GM18868 (cell line): ENCODE data around the gene ABHD12.
"Not testable (repeated sequence)": the region's sequence is repeated elsewhere in the genome, so short reads cannot be mapped to it uniquely, and the experiment has no call there.

ENCODE experiments used
- ATAC-seq: cut with Tn5 transposase; IDR thresholded peaks from one replicate; pipeline ENCODE4 v1.9.1; 2021; ENCODE audit warnings: mild to moderate bottlenecking, moderate library complexity; ENCODE audit not compliant: unreplicated experiment

The ABHD12 gene

GRCh38 chr20:25390538-25391528 is at the start of gene ABHD12:
Gene ABHD12, minus strand, starts transcription at chr20:25390835. Its CDS starts 132 bp downstream, at chr20:25390703.
- peak; percentile 89 for ATAC-seq

GRCh38 chr20:25439328-25439727 is 48.7 kb upstream of the ABHD12 start:
- peak; percentile 74 for ATAC-seq

GRCh38 chr20:25437153-25437581 is 46.5 kb upstream of the ABHD12 start:
- ATAC-seq = no peak

- ATAC-seq = no peak
These were observed 33.9 kb upstream of the ABHD12 start for GRCh38 chr20:25424536-25424935.

- ATAC-seq = no peak
These were observed 31.4 kb upstream of the ABHD12 start for GRCh38 chr20:25422032-25422431.

- ATAC-seq = no peak
These were observed 30.5 kb upstream of the ABHD12 start for GRCh38 chr20:25421102-25421501.

GRCh38 chr20:25418776-25419175 is 28.1 kb upstream of the ABHD12 start:
- ATAC-seq = no peak

- ATAC-seq = no peak
These were observed 18.3 kb upstream of the ABHD12 start for GRCh38 chr20:25408890-25409289.

GRCh38 chr20:25408170-25408547 is 17.5 kb upstream of the ABHD12 start:
- ATAC-seq = no peak

- peak; percentile 92 for ATAC-seq
These were observed 16.9 kb upstream of the ABHD12 start, which contains the start of gene GINS1 for GRCh38 chr20:25407311-25408169. Gene GINS1, plus strand, starts transcription at chr20:25407673. Its CDS starts 148 bp downstream, at chr20:25407821.

- ATAC-seq = no peak
These were observed 11.9 kb upstream of the ABHD12 start for GRCh38 chr20:25402583-25402982.

GRCh38 chr20:25400291-25400732 is 9.7 kb upstream of the ABHD12 start:
- ATAC-seq = not testable (repeated sequence)

GRCh38 chr20:25399037-25399430 is 8.4 kb upstream of the ABHD12 start:
- ATAC-seq = peak; percentile 78

- ATAC-seq = no peak
These were observed 7.9 kb upstream of the ABHD12 start for GRCh38 chr20:25398376-25399036.

- ATAC-seq = no peak
These were observed 7.2 kb upstream of the ABHD12 start for GRCh38 chr20:25397821-25398220.

GRCh38 chr20:25397096-25397495 is 6.5 kb upstream of the ABHD12 start:
- ATAC-seq = no peak

GRCh38 chr20:25394996-25395395 is 4.4 kb upstream of the ABHD12 start:
- ATAC-seq = no peak

- ATAC-seq = no peak
These were observed 3.6 kb upstream of the ABHD12 start for GRCh38 chr20:25394276-25394675.

GRCh38 chr20:25389858-25390537 is 637 bp downstream of the ABHD12 start:
- peak; percentile 23 for ATAC-seq

GRCh38 chr20:25389401-25389857 is 1.2 kb downstream of the ABHD12 start:
- no peak for ATAC-seq
